Ovary (tissue), 3 donors: Measurements from ENCODE around the gene MLX.

ENCODE experiments used
- POLR2A ChIP-seq: fragments of 450-650 bp; IDR thresholded peaks from one replicate; pipeline ENCODE4 v1.6.1; 2017; ENCODE audit warnings: antibody characterized with exemption, mild to moderate bottlenecking, moderate library complexity
- TF ChIP-seq, protein P1 (sequence below), 3 donors: fragments of 450-650 bp in 2 of 3; fragments of 200-600 bp in 1 of 3; IDR thresholded peaks; one replicate each; pipeline versions ENCODE4 v1.5.1 to v1.8.0; 2016 to 2022; ENCODE audit warnings: antibody characterized with exemption in 3 of 3, mild to moderate bottlenecking in 1 of 3
- donor health status: DM: no; HTN: no; CAD: no.

DNA sequence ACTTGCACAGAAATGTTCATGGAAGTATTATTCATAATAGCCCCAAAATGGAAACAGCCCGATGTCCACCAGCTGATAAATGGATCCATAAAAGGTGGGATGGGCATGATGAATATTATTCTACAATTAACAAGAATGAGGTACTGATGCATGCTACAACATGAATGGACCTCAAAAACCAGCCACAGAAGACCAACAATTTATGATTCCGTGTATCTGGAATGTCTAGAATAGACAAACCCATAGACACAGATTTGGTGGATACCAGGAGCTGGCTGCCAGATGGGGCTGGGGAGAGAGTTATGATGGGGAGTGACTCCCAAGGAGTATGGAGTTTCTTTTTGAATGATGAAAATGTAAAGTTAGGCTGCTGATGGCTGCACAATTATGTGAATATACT lies 41.7 kb upstream of the MLX start:
- TF ChIP-seq, protein P1, sequence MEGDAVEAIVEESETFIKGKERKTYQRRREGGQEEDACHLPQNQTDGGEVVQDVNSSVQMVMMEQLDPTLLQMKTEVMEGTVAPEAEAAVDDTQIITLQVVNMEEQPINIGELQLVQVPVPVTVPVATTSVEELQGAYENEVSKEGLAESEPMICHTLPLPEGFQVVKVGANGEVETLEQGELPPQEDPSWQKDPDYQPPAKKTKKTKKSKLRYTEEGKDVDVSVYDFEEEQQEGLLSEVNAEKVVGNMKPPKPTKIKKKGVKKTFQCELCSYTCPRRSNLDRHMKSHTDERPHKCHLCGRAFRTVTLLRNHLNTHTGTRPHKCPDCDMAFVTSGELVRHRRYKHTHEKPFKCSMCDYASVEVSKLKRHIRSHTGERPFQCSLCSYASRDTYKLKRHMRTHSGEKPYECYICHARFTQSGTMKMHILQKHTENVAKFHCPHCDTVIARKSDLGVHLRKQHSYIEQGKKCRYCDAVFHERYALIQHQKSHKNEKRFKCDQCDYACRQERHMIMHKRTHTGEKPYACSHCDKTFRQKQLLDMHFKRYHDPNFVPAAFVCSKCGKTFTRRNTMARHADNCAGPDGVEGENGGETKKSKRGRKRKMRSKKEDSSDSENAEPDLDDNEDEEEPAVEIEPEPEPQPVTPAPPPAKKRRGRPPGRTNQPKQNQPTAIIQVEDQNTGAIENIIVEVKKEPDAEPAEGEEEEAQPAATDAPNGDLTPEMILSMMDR (IDR thresholded peaks at IDR 0.05), result no peak
- TF ChIP-seq POLR2A, result no peak
